ENCODE measurements around the gene GRID2. TPM values are rescaled to one million over a fixed set of nuclear protein-coding genes. Genes with fewer than 3 reads are reported as not detected.

Gene GRID2
- total and polyA plus RNA-seq, 7 experiments from 2014 or later: not detected

- ATAC-seq (no peak), DNase-seq (no peak)
- no peaks in the 10 kb centered on the region for H3K36me3 ChIP-seq (ENCODE audit: control insufficient read depth in 2 of 3, insufficient read depth in 3 of 3, low read length in 3 of 3)
- H3K27ac Mint-ChIP-seq: no peak overlapping the region
- no peak overlapping the region for H3K4me3 Mint-ChIP-seq
- H3K4me1 ChIP-seq (ENCODE audit: control insufficient read depth in 2 of 2, insufficient read depth in 2 of 2, low read length in 2 of 2): no peaks in the 10 kb centered on the region
- no peaks in the 10 kb centered on the region for H3K9me3 ChIP-seq (ENCODE audit: control insufficient read depth in 2 of 3, low read length in 3 of 3)
- intact Hi-C loops (cut with micrococcal nuclease): no loop called here
- H3K27me3 ChIP-seq (ENCODE audit: control insufficient read depth in 2 of 2, insufficient read depth in 2 of 2, low read length in 2 of 2): no peaks in the 10 kb centered on the region
- H3K4me3 ChIP-seq (ENCODE audit: low read length): no peak overlapping the region
- H3K36me3 Mint-ChIP-seq: no peaks in the 10 kb centered on the region
- no peaks in the 10 kb centered on the region for H3K4me1 Mint-ChIP-seq
- no peak overlapping the region for H3K27ac ChIP-seq (ENCODE audit: low read depth, low read length)
- H3K27me3 Mint-ChIP-seq: no peaks in the 10 kb centered on the region
- ChIA-PET POLR2A (no interaction called here), CTCF (no interaction called here)
- H3K9me3 Mint-ChIP-seq: peaks cover 0 to 17% (median 0%) of the 10 kb centered on the region in 11 donors
These were observed 897.8 kb downstream of the GRID2 start for GRCh38 chr4:93201471-93202096.

- Mint-ChIP-seq H3K27ac (no peak overlapping the region), H3K4me1 (no peaks in the 10 kb centered on the region)
- DNase-seq: no peak
These were observed 899.9 kb downstream of the GRID2 start for GRCh38 chr4:93203708-93204107.

DNA sequence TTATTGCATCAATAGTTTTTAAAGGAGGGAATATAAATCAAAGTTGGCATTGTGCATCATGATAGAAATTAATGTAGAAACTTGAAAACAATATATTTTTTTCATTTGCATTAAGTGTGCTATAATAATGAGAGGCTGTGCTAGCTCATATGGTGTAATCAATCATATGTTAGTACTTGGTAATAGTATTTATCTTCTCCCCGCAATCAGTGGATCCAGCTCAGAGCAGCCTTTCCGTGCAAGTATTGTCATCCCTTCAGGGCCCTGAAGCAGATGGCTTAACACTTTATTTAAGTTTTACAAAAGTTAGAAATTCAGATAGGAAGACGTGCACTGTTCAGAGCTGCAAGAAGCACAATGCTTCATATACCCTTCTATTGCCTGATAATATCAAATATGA lies 908.5 kb downstream of the GRID2 start:
- Histone ChIP-seq H3K9me3 (ENCODE audit: control insufficient read depth in 2 of 3, low read length in 3 of 3) (no peaks in the 10 kb centered on the region), H3K27me3 (ENCODE audit: control insufficient read depth in 2 of 2, insufficient read depth in 2 of 2, low read length in 2 of 2) (no peaks in the 10 kb centered on the region), H3K4me1 (ENCODE audit: control insufficient read depth in 2 of 2, insufficient read depth in 2 of 2, low read length in 2 of 2) (no peaks in the 10 kb centered on the region), H3K36me3 (ENCODE audit: control insufficient read depth in 2 of 3, insufficient read depth in 3 of 3, low read length in 3 of 3) (no peaks in the 10 kb centered on the region), H3K27ac (ENCODE audit: low read depth, low read length) (no peak overlapping the region), H3K4me3 (ENCODE audit: low read length) (no peak overlapping the region)
- no peak overlapping the region for H3K27ac Mint-ChIP-seq
- intact Hi-C loops (cut with micrococcal nuclease): no loop called here
- ATAC-seq: no peak
- no peaks in the 10 kb centered on the region for H3K4me1 Mint-ChIP-seq
- H3K27me3 Mint-ChIP-seq: no peaks in the 10 kb centered on the region
- H3K4me3 Mint-ChIP-seq: no peak overlapping the region
- DNase-seq: no peak
- CTCF ChIA-PET: interaction anchor here (0.7 kb wide), 1 partner anchor 79 kb away, joined by 3 read pairs; no protein-coding TSS in a partner anchor
- H3K36me3 Mint-ChIP-seq: no peaks in the 10 kb centered on the region
- H3K9me3 Mint-ChIP-seq: peaks cover 0 to 10% (median 0%) of the 10 kb centered on the region in 11 donors
- POLR2A ChIA-PET: no interaction called here

More at GRCh38 chr4:93203708-93204107, 899.9 kb downstream of the GRID2 start:
- H3K36me3 ChIP-seq (ENCODE audit: control insufficient read depth in 2 of 3, insufficient read depth in 3 of 3, low read length in 3 of 3): no peaks in the 10 kb centered on the region
- POLR2A ChIA-PET: no interaction called here
- H3K9me3 Mint-ChIP-seq: peaks cover 0 to 15% (median 0%) of the 10 kb centered on the region in 11 donors
- no peak for ATAC-seq
- CTCF ChIA-PET: no interaction called here
- no peak overlapping the region for H3K27ac ChIP-seq (ENCODE audit: low read depth, low read length)
- H3K9me3 ChIP-seq (ENCODE audit: control insufficient read depth in 2 of 3, low read length in 3 of 3): no peaks in the 10 kb centered on the region
- H3K27me3 ChIP-seq (ENCODE audit: control insufficient read depth in 2 of 2, insufficient read depth in 2 of 2, low read length in 2 of 2): no peaks in the 10 kb centered on the region
- H3K4me3 ChIP-seq (ENCODE audit: low read length): no peak overlapping the region
- H3K4me1 ChIP-seq (ENCODE audit: control insufficient read depth in 2 of 2, insufficient read depth in 2 of 2, low read length in 2 of 2): no peaks in the 10 kb centered on the region
- H3K4me3 Mint-ChIP-seq: no peak overlapping the region
- no peaks in the 10 kb centered on the region for H3K27me3 Mint-ChIP-seq
- intact Hi-C loops (cut with micrococcal nuclease): no loop called here
- no peaks in the 10 kb centered on the region for H3K36me3 Mint-ChIP-seq

GRCh38 chr4:93216646-93217045 lies 912.9 kb downstream of the GRID2 start:
- no peaks in the 10 kb centered on the region for H3K4me1 ChIP-seq (ENCODE audit: control insufficient read depth in 2 of 2, insufficient read depth in 2 of 2, low read length in 2 of 2)
- no peak for ATAC-seq
- CTCF ChIA-PET: no interaction called here

GRCh38 chr4:93217431-93217830 lies 913.7 kb downstream of the GRID2 start:
- H3K9me3 Mint-ChIP-seq: peaks cover 0 to 19% (median 2%) of the 10 kb centered on the region in 11 donors
- ChIA-PET POLR2A (no interaction called here), CTCF (no interaction called here)

More at GRCh38 chr4:93216646-93217045, 912.9 kb downstream of the GRID2 start:
- no peak overlapping the region for H3K4me3 Mint-ChIP-seq
- DNase-seq: no peak
- H3K36me3 Mint-ChIP-seq: no peaks in the 10 kb centered on the region
- Histone ChIP-seq H3K27me3 (ENCODE audit: control insufficient read depth in 2 of 2, insufficient read depth in 2 of 2, low read length in 2 of 2) (no peaks in the 10 kb centered on the region), H3K4me3 (ENCODE audit: low read length) (no peak overlapping the region), H3K36me3 (ENCODE audit: control insufficient read depth in 2 of 3, insufficient read depth in 3 of 3, low read length in 3 of 3) (no peaks in the 10 kb centered on the region), H3K9me3 (ENCODE audit: control insufficient read depth in 2 of 3, low read length in 3 of 3) (no peaks in the 10 kb centered on the region), H3K27ac (ENCODE audit: low read depth, low read length) (no peak overlapping the region)
- POLR2A ChIA-PET: no interaction called here
- H3K27ac Mint-ChIP-seq: no peak overlapping the region
- intact Hi-C loops (cut with micrococcal nuclease): no loop called here
- no peaks in the 10 kb centered on the region for H3K27me3 Mint-ChIP-seq
- H3K4me1 Mint-ChIP-seq: no peaks in the 10 kb centered on the region
- peaks cover 0 to 18% (median 3%) of the 10 kb centered on the region in 11 donors for H3K9me3 Mint-ChIP-seq

DNA sequence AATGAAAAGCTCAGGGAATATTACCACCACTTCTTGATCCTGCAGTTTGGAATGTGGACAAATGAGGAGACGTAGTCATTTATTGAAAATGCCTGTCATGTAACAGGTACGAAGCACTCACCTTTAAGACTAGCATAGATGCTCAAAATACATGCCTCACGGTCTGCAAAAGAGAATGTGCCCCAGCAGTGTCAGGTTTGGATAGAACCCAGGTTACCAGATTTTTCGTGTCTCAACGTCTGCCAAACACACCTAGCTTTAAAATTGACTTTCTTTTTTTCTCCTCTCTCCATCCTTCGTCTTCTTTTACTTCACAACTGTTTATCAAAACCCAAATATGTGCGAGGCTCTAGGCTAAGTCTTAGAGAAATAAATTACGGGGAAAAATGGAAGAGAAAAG lies 918.0 kb downstream of the GRID2 start:
- Mint-ChIP-seq H3K9me3 (peaks cover 0 to 27% (median 4%) of the 10 kb centered on the region in 11 donors), H3K27ac (no peak overlapping the region), H3K36me3 (no peaks in the 10 kb centered on the region), H3K4me3 (no peak overlapping the region), H3K4me1 (no peaks in the 10 kb centered on the region), H3K27me3 (no peaks in the 10 kb centered on the region)
- Histone ChIP-seq H3K4me1 (ENCODE audit: control insufficient read depth in 2 of 2, insufficient read depth in 2 of 2, low read length in 2 of 2) (no peaks in the 10 kb centered on the region), H3K4me3 (ENCODE audit: low read length) (no peak overlapping the region), H3K27me3 (ENCODE audit: control insufficient read depth in 2 of 2, insufficient read depth in 2 of 2, low read length in 2 of 2) (no peaks in the 10 kb centered on the region), H3K27ac (ENCODE audit: low read depth, low read length) (no peak overlapping the region), H3K36me3 (ENCODE audit: control insufficient read depth in 2 of 3, insufficient read depth in 3 of 3, low read length in 3 of 3) (no peaks in the 10 kb centered on the region), H3K9me3 (ENCODE audit: control insufficient read depth in 2 of 3, low read length in 3 of 3) (no peaks in the 10 kb centered on the region)
- ChIA-PET POLR2A (no interaction called here), CTCF (no interaction called here)
- no peak for ATAC-seq
- intact Hi-C loops (cut with micrococcal nuclease): no loop called here
- DNase-seq: no peak

More at GRCh38 chr4:93217431-93217830, 913.7 kb downstream of the GRID2 start:
- Histone ChIP-seq H3K27me3 (ENCODE audit: control insufficient read depth in 2 of 2, insufficient read depth in 2 of 2, low read length in 2 of 2) (no peaks in the 10 kb centered on the region), H3K9me3 (ENCODE audit: control insufficient read depth in 2 of 3, low read length in 3 of 3) (no peaks in the 10 kb centered on the region), H3K36me3 (ENCODE audit: control insufficient read depth in 2 of 3, insufficient read depth in 3 of 3, low read length in 3 of 3) (no peaks in the 10 kb centered on the region), H3K4me3 (ENCODE audit: low read length) (no peak overlapping the region), H3K27ac (ENCODE audit: low read depth, low read length) (no peak overlapping the region), H3K4me1 (ENCODE audit: control insufficient read depth in 2 of 2, insufficient read depth in 2 of 2, low read length in 2 of 2) (no peaks in the 10 kb centered on the region)
- Mint-ChIP-seq H3K36me3 (no peaks in the 10 kb centered on the region), H3K27ac (no peak overlapping the region), H3K27me3 (no peaks in the 10 kb centered on the region), H3K4me3 (no peak overlapping the region), H3K4me1 (no peaks in the 10 kb centered on the region)
- ATAC-seq (no peak), DNase-seq (no peak)
- intact Hi-C loops (cut with micrococcal nuclease): no loop called here

- Mint-ChIP-seq H3K36me3 (no peaks in the 10 kb centered on the region), H3K4me3 (no peak overlapping the region), H3K27me3 (no peaks in the 10 kb centered on the region), H3K27ac (no peak overlapping the region), H3K4me1 (no peaks in the 10 kb centered on the region), H3K9me3 (peaks cover 0 to 25% (median 2%) of the 10 kb centered on the region in 11 donors)
- Histone ChIP-seq H3K4me1 (ENCODE audit: control insufficient read depth in 2 of 2, insufficient read depth in 2 of 2, low read length in 2 of 2) (no peaks in the 10 kb centered on the region), H3K27me3 (ENCODE audit: control insufficient read depth in 2 of 2, insufficient read depth in 2 of 2, low read length in 2 of 2) (no peaks in the 10 kb centered on the region), H3K27ac (ENCODE audit: low read depth, low read length) (no peak overlapping the region), H3K36me3 (ENCODE audit: control insufficient read depth in 2 of 3, insufficient read depth in 3 of 3, low read length in 3 of 3) (no peaks in the 10 kb centered on the region), H3K9me3 (ENCODE audit: control insufficient read depth in 2 of 3, low read length in 3 of 3) (no peaks in the 10 kb centered on the region), H3K4me3 (ENCODE audit: low read length) (no peak overlapping the region)
- no peak for ATAC-seq
- ChIA-PET CTCF (no interaction called here), POLR2A (no interaction called here)
- intact Hi-C loops (cut with micrococcal nuclease): no loop called here
- DNase-seq: no peak
These were observed 924.3 kb downstream of the GRID2 start for GRCh38 chr4:93228021-93228420.
